Spinal cord (tissue), 10 donors: ENCODE results near the gene KCNE1. TPM values are rescaled to one million over a fixed set of nuclear protein-coding genes. Genes with fewer than 3 reads are reported as not detected.

Experiments used
- DNase-seq, 6 donors: peaks; one replicate each; pipeline versions ENCODE4 v3.0.0 to v3.0.0-alpha.2; 2013 to 2015; ENCODE audit warnings: low spot score in 6 of 6, low read depth in 4 of 6
- H3K27ac ChIP-seq: one replicate; pipeline ENCODE4 v1.5.1; 2013; ENCODE audit warnings: low read depth, low read length, control low read depth
- H3K27me3 ChIP-seq: one replicate; pipeline ENCODE4 v1.6.1; 2013; ENCODE audit warnings: low read length; ENCODE audit not compliant: control insufficient read depth, insufficient read depth
- H3K36me3 ChIP-seq: one replicate; pipeline ENCODE4 v1.6.1; 2013; ENCODE audit warnings: low read length; ENCODE audit not compliant: control insufficient read depth, insufficient read depth
- H3K4me1 ChIP-seq: one replicate; pipeline ENCODE4 v1.6.1; 2013; ENCODE audit warnings: low read length; ENCODE audit not compliant: control insufficient read depth, insufficient read depth
- H3K4me3 ChIP-seq: one replicate; pipeline ENCODE4 v1.5.1; 2013; ENCODE audit warnings: low read depth, low read length, control low read depth
- H3K9me3 ChIP-seq: one replicate; pipeline ENCODE4 v1.6.1; 2013; ENCODE audit warnings: low read length; ENCODE audit not compliant: control insufficient read depth, insufficient read depth
- WGBS: methylation state at CpG from one replicate; pipeline ENCODE4 v1.1.5; 2013; ENCODE audit warnings: missing lambda C conversion rate; ENCODE audit not compliant: insufficient coverage; 5-methylcytosine and 5-hydroxymethylcytosine counted together
- polyA plus RNA-seq, 2 donors: library from polyadenylated mRNA; unstranded; fragments of 120-200 nt; gene quantifications; one replicate each; pipeline ENCODE4 v1.2.1, GENCODE V29; 2013; ENCODE audit not compliant: insufficient read length in 2 of 2
- total RNA-seq, 2 donors: library from RNA; depleted of rRNA in 1 of 2; stranded (reverse); fragments of 120-200 nt in 1 of 2; fragments of >200 nt in 1 of 2; gene quantifications; one replicate each; pipeline versions ENCODE4 v1.2.3 to v1.2.4, GENCODE V29; 2013 to 2014
- donor health status: healthy.

Gene KCNE1
- total and polyA plus RNA-seq, 4 donors, result 0.69 to 2.7 (median 1.9) TPM

- Histone ChIP-seq H3K27ac (no peak overlapping the region), H3K4me1 (peaks cover 20% of the 10 kb centered on the region), H3K4me3 (no peak overlapping the region), H3K27me3 (no peaks in the 10 kb centered on the region), H3K9me3 (no peaks in the 10 kb centered on the region), H3K36me3 (peaks cover 44% of the 10 kb centered on the region)
- no peak for DNase-seq
- 88% methylated on average over 3 of the region's 5 CpGs for WGBS
Observed at GRCh38 chr21:34518301-34518700, 6.3 kb upstream of the KCNE1 start.

- H3K4me1 ChIP-seq, result peaks cover 15% of the 10 kb centered on the region
- WGBS, result 89% methylated on average over 16 of the region's 22 CpGs
- H3K4me3 ChIP-seq, result no peak overlapping the region
- no peak overlapping the region for H3K27ac ChIP-seq
- no peak for DNase-seq
- H3K9me3 ChIP-seq, result no peaks in the 10 kb centered on the region
- peaks cover 41% of the 10 kb centered on the region for H3K36me3 ChIP-seq
- no peaks in the 10 kb centered on the region for H3K27me3 ChIP-seq
Observed at GRCh38 chr21:34517491-34518245, 5.7 kb upstream of the KCNE1 start.

- Histone ChIP-seq H3K4me3 (no peak overlapping the region), H3K27me3 (no peaks in the 10 kb centered on the region), H3K9me3 (no peaks in the 10 kb centered on the region), H3K4me1 (peaks cover 10% of the 10 kb centered on the region), H3K27ac (no peak overlapping the region), H3K36me3 (peaks cover 35% of the 10 kb centered on the region)
- no peak for DNase-seq
- 78% methylated on average over 3 of the region's 5 CpGs for WGBS
Observed at GRCh38 chr21:34517039-34517438, 5.0 kb upstream of the KCNE1 start.

- no peaks in the 10 kb centered on the region for H3K27me3 ChIP-seq
- WGBS, result 100% methylated on average over 2 of the region's 10 CpGs
- no peak overlapping the region for H3K27ac ChIP-seq
- H3K4me1 ChIP-seq, result peaks cover 8% of the 10 kb centered on the region
- no peak for DNase-seq
- peaks cover 23% of the 10 kb centered on the region for H3K36me3 ChIP-seq
- no peaks in the 10 kb centered on the region for H3K9me3 ChIP-seq
- H3K4me3 ChIP-seq, result no peak overlapping the region
Observed at GRCh38 chr21:34514576-34515115, 2.6 kb upstream of the KCNE1 start.

GRCh38 chr21:34513129-34513675 is 1.2 kb upstream of the KCNE1 start:
- DNase-seq, result no peak
- H3K4me3 ChIP-seq, result no peak overlapping the region
- WGBS, result no CpG with 5 or more reads among the region's 2 CpGs
- no peaks in the 10 kb centered on the region for H3K27me3 ChIP-seq
- peaks cover 12% of the 10 kb centered on the region for H3K36me3 ChIP-seq
- H3K9me3 ChIP-seq, result no peaks in the 10 kb centered on the region
- H3K4me1 ChIP-seq, result peaks cover 8% of the 10 kb centered on the region
- H3K27ac ChIP-seq, result no peak overlapping the region

GRCh38 chr21:34511181-34511580 is 829 bp downstream of the KCNE1 start:
- DNase-seq, result no peak
- H3K27me3 ChIP-seq, result no peaks in the 10 kb centered on the region
- WGBS, result no CpG with 5 or more reads among the region's 5 CpGs
- H3K4me1 ChIP-seq, result peaks cover 8% of the 10 kb centered on the region
- H3K4me3 ChIP-seq, result no peak overlapping the region
- H3K9me3 ChIP-seq, result no peaks in the 10 kb centered on the region
- H3K27ac ChIP-seq, result no peak overlapping the region
- peaks cover 7% of the 10 kb centered on the region for H3K36me3 ChIP-seq

GRCh38 chr21:34510148-34511142 is 1.6 kb downstream of the KCNE1 start:
- Histone ChIP-seq H3K27me3 (no peaks in the 10 kb centered on the region), H3K27ac (no peak overlapping the region), H3K36me3 (peaks cover 7% of the 10 kb centered on the region), H3K4me3 (no peak overlapping the region), H3K9me3 (no peaks in the 10 kb centered on the region), H3K4me1 (peaks cover 8% of the 10 kb centered on the region)
- DNase-seq, result peak in 1 of 6 donors; percentile 45
- WGBS, result 83% methylated on average over 12 of the region's 15 CpGs

- no peak overlapping the region for H3K27ac ChIP-seq
- 100% methylated on average over 2 of the region's 4 CpGs for WGBS
- H3K4me3 ChIP-seq, result no peak overlapping the region
- peaks cover 7% of the 10 kb centered on the region for H3K36me3 ChIP-seq
- no peaks in the 10 kb centered on the region for H3K27me3 ChIP-seq
- H3K9me3 ChIP-seq, result no peaks in the 10 kb centered on the region
- no peak for DNase-seq
- peaks cover 7% of the 10 kb centered on the region for H3K4me1 ChIP-seq
Observed at GRCh38 chr21:34509151-34509550, 2.9 kb downstream of the KCNE1 start.

- WGBS, result 60% methylated on average over 1 of the region's 2 CpGs
- Histone ChIP-seq H3K4me1 (no peaks in the 10 kb centered on the region), H3K4me3 (no peak overlapping the region), H3K27me3 (no peaks in the 10 kb centered on the region), H3K27ac (no peak overlapping the region), H3K36me3 (no peaks in the 10 kb centered on the region), H3K9me3 (no peaks in the 10 kb centered on the region)
- no peak for DNase-seq
Observed at GRCh38 chr21:34504595-34504994, 7.4 kb downstream of the KCNE1 start.
